H1 (cell line): ENCODE results near the gene KIF5C. TPM values are rescaled to one million over a fixed set of nuclear protein-coding genes. Genes with fewer than 3 reads are reported as not detected.

Experiments
- CTCF ChIA-PET: fragments of 300-600 bp; sonication (Branson Sonifier 250); formaldehyde crosslinking; loops from one replicate; lab custom pipeline; 2021; ENCODE audit not compliant: partially characterized antibody; lab: Charles Lee
- POLR2A ChIA-PET: fragments of 300-600 bp; sonication (Branson Sonifier 250); formaldehyde crosslinking; loops from one replicate; lab custom pipeline; 2021; ENCODE audit warnings: inconsistent platforms; ENCODE audit not compliant: partially characterized antibody; lab: Charles Lee
- DNase-seq, 2 experiments: peaks; one replicate each; pipeline versions ENCODE4 v3.0.0 to v3.0.0-alpha.2; 2010 to 2022; ENCODE audit warnings: low spot score in 2 of 2, low read depth in 1 of 2, mixed read lengths in 1 of 2
- FAIRE-seq: peaks from 2 replicates; lab custom pipeline; 2011; peaks lifted over from hg19 to GRCh38; lab: Jason Lieb, UNC
- H2AFZ ChIP-seq: 2 replicates; pipeline ENCODE4 v1.8.1; 2012; ENCODE audit warnings: low read length, inconsistent platforms
- H2AK5ac ChIP-seq: 2 replicates; pipeline ENCODE4 v1.6.1; 2013; ENCODE audit warnings: low read depth, low read length
- H2BK120ac ChIP-seq: replicated peaks from 2 replicates; pipeline ENCODE3; 2013; ENCODE audit warnings: low read depth, low read length, inconsistent platforms
- H2BK12ac ChIP-seq: 2 replicates; pipeline ENCODE4 v1.6.1; 2013; ENCODE audit warnings: low read depth, low read length
- H2BK15ac ChIP-seq: 2 replicates; pipeline ENCODE4 v1.6.1; 2013; ENCODE audit warnings: low read length
- H2BK20ac ChIP-seq: 2 replicates; pipeline ENCODE4 v1.6.1; 2013; ENCODE audit warnings: low read length
- H2BK5ac ChIP-seq: 2 replicates; pipeline ENCODE4 v1.6.1; 2013; ENCODE audit warnings: low read depth, low read length
- H3K14ac ChIP-seq: 2 replicates; pipeline ENCODE4 v1.6.1; 2013; ENCODE audit warnings: inconsistent platforms; ENCODE audit not compliant: insufficient read length
- H3K18ac ChIP-seq: 2 replicates; pipeline ENCODE4 v1.6.1; 2013; ENCODE audit warnings: low read length; ENCODE audit errors: extremely low read depth
- H3K23ac ChIP-seq: 2 replicates; pipeline ENCODE4 v1.6.1; 2013; ENCODE audit warnings: inconsistent platforms; ENCODE audit not compliant: insufficient read length
- H3K23me2 ChIP-seq: 2 replicates; pipeline ENCODE4 v1.6.1; 2013; ENCODE audit warnings: low read depth, low read length
- H3K27ac ChIP-seq: 2 replicates; pipeline ENCODE4 v1.6.1; 2011; ENCODE audit warnings: low read depth, low read length, inconsistent platforms
- H3K27me3 ChIP-seq, 4 experiments: replicated peaks in 1 of 4; 1 replicate in 1 of 4; 2 replicates in 3 of 4; pipeline versions ENCODE4 v1.6.1 to v1.8.1; 2011 to 2013; ENCODE audit warnings: low read length in 3 of 4, mild to moderate bottlenecking in 3 of 4, inconsistent platforms in 2 of 4, mixed read lengths in 2 of 4, moderate library complexity in 1 of 4; ENCODE audit not compliant: control insufficient read depth in 3 of 4, insufficient read depth in 3 of 4; ENCODE audit errors: extremely low read depth in 1 of 4
- H3K36me3 ChIP-seq, 4 experiments: 2 replicates each; pipeline versions ENCODE4 v1.6.1 to v1.8.1; 2011 to 2013; ENCODE audit warnings: mild to moderate bottlenecking in 4 of 4, low read length in 3 of 4, moderate library complexity in 2 of 4, control low read depth in 1 of 4, inconsistent platforms in 1 of 4; ENCODE audit not compliant: insufficient read depth in 4 of 4, control insufficient read depth in 2 of 4
- H3K4ac ChIP-seq: replicated peaks from 2 replicates; pipeline ENCODE3; 2013; ENCODE audit warnings: low read length, low read depth, mixed read lengths, inconsistent platforms; ENCODE audit not compliant: insufficient read length
- H3K4me1 ChIP-seq, 4 experiments: replicated peaks in 1 of 4; 1 replicate in 1 of 4; 2 replicates in 3 of 4; pipeline versions ENCODE4 v1.6.1 to v1.8.1; 2011 to 2013; ENCODE audit warnings: low read length in 3 of 4, inconsistent platforms in 2 of 4, mixed read lengths in 1 of 4; ENCODE audit not compliant: insufficient read depth in 4 of 4, control insufficient read depth in 3 of 4
- H3K4me2 ChIP-seq, 2 experiments: 2 replicates each; pipeline versions ENCODE4 v1.6.1 to v1.8.1; 2011 to 2013; ENCODE audit warnings: low read depth in 2 of 2, low read length in 2 of 2, control low read depth in 1 of 2, inconsistent platforms in 1 of 2, mild to moderate bottlenecking in 1 of 2; ENCODE audit not compliant: insufficient read depth in 1 of 2
- H3K4me3 ChIP-seq, 4 experiments: fragments of 200-600, 300-600 bp in 1 of 4; sonication (generic), shearing (Covaris generic), sonication (Bioruptor Twin) in 1 of 4; 2 replicates each; pipeline versions ENCODE4 v1.5.1 to v1.8.1; 2011 to 2016; ENCODE audit warnings: low read length in 4 of 4, low read depth in 3 of 4, control low read depth in 2 of 4, inconsistent platforms in 2 of 4, mild to moderate bottlenecking in 2 of 4, mixed read lengths in 1 of 4, moderate library complexity in 1 of 4; ENCODE audit not compliant: insufficient read depth in 2 of 4; ENCODE audit errors: extremely low read depth in 1 of 4
- H3K56ac ChIP-seq: replicated peaks from 2 replicates; pipeline ENCODE3; 2013; ENCODE audit warnings: low read depth, mild to moderate bottlenecking, mixed read lengths, low read length, inconsistent platforms; ENCODE audit not compliant: insufficient read length
- H3K79me1 ChIP-seq: 2 replicates; pipeline ENCODE4 v1.6.1; 2013; ENCODE audit warnings: low read depth, low read length, control low read depth
- H3K79me2 ChIP-seq, 2 experiments: 2 replicates each; pipeline versions ENCODE4 v1.6.1 to v1.8.1; 2012 to 2013; ENCODE audit warnings: low read length in 2 of 2, mild to moderate bottlenecking in 2 of 2, inconsistent platforms in 1 of 2; ENCODE audit not compliant: insufficient read depth in 2 of 2, control insufficient read depth in 1 of 2
- H3K9ac ChIP-seq, 4 experiments: replicated peaks in 1 of 4; 1 replicate in 1 of 4; 2 replicates in 3 of 4; pipeline versions ENCODE4 v1.6.1 to v1.8.1; 2011 to 2013; ENCODE audit warnings: low read depth in 3 of 4, low read length in 3 of 4, control low read depth in 2 of 4, mild to moderate bottlenecking in 2 of 4, moderate library complexity in 2 of 4, inconsistent platforms in 1 of 4; ENCODE audit errors: extremely low read depth in 1 of 4
- H3K9me3 ChIP-seq, 2 experiments: 2 replicates each; pipeline versions ENCODE4 v1.6.1 to v1.8.1; 2012 to 2013; ENCODE audit warnings: mild to moderate bottlenecking in 2 of 2, moderate library complexity in 2 of 2, control low read depth in 1 of 2, inconsistent platforms in 1 of 2, low read depth in 1 of 2, low read length in 1 of 2, mixed read lengths in 1 of 2; ENCODE audit not compliant: insufficient read depth in 2 of 2
- H4K20me1 ChIP-seq, 2 experiments: replicated peaks in 1 of 2; 2 replicates each; pipeline versions ENCODE3 to v1.8.1; 2011 to 2013; ENCODE audit warnings: inconsistent platforms in 2 of 2, low read length in 2 of 2, mild to moderate bottlenecking in 1 of 2; ENCODE audit not compliant: insufficient read depth in 2 of 2, control insufficient read depth in 1 of 2
- H4K5ac ChIP-seq: 2 replicates; pipeline ENCODE4 v1.6.1; 2013; ENCODE audit warnings: low read length, low read depth, mixed read lengths, inconsistent platforms; ENCODE audit not compliant: insufficient read length
- H4K8ac ChIP-seq: 2 replicates; pipeline ENCODE4 v1.8.0; 2013; ENCODE audit warnings: mild to moderate bottlenecking, moderate library complexity, low read length, inconsistent platforms; ENCODE audit not compliant: insufficient read depth; ENCODE audit errors: extremely low read depth
- H4K91ac ChIP-seq: replicated peaks from 2 replicates; pipeline ENCODE3; 2013; ENCODE audit warnings: low read length, mixed read lengths, inconsistent platforms; ENCODE audit not compliant: insufficient read length
- ATF3 ChIP-seq: IDR thresholded peaks from 2 replicates; pipeline ENCODE4 v1.6.1; 2011; ENCODE audit warnings: low read depth, mild to moderate bottlenecking, low read length; ENCODE audit not compliant: insufficient read depth
- BCL11A ChIP-seq, 2 experiments: IDR thresholded peaks; one replicate each; pipeline ENCODE4 v1.6.1; 2011; ENCODE audit warnings: low read depth in 2 of 2, low read length in 2 of 2, mild to moderate bottlenecking in 2 of 2
- CHD1 ChIP-seq: IDR thresholded peaks from 2 replicates; pipeline ENCODE4 v1.6.1; 2012; ENCODE audit warnings: low read depth, low read length, improper control_type of control experiment
- CTCF ChIP-seq, 3 experiments: IDR thresholded peaks; 1 replicate in 2 of 3; 2 replicates in 1 of 3; pipeline versions ENCODE4 v1.5.1 to v1.6.1; 2011; ENCODE audit warnings: low read length in 3 of 3, mild to moderate bottlenecking in 3 of 3, inconsistent platforms in 2 of 3, low read depth in 1 of 3, moderate library complexity in 1 of 3; ENCODE audit not compliant: insufficient read depth in 1 of 3; ENCODE audit errors: control extremely low read depth in 1 of 3
- RBBP5 ChIP-seq: IDR thresholded peaks from 2 replicates; pipeline ENCODE4 v1.7.1; 2012; ENCODE audit warnings: low read depth, mild to moderate bottlenecking, inconsistent platforms, low read length, moderate library complexity, borderline replicate concordance
- RFX5 ChIP-seq: IDR thresholded peaks from 2 replicates; pipeline ENCODE4 v1.6.1; 2011; ENCODE audit warnings: low read depth, low read length, improper control_type of control experiment, borderline replicate concordance
- RXRA ChIP-seq: IDR thresholded peaks from 2 replicates; pipeline ENCODE4 v1.6.1; 2011; ENCODE audit warnings: low read depth, mild to moderate bottlenecking, low read length, moderate library complexity; ENCODE audit not compliant: insufficient read depth
- TAF7 ChIP-seq: optimal IDR thresholded peaks from 2 replicates; pipeline ENCODE3; 2011; ENCODE audit warnings: low read depth, mild to moderate bottlenecking, inconsistent platforms, low read length, moderate library complexity, borderline replicate concordance
- TEAD4 ChIP-seq: IDR thresholded peaks from 2 replicates; pipeline ENCODE4 v1.6.1; 2012; ENCODE audit warnings: low read depth, low read length, inconsistent platforms, mixed read lengths
- ZNF274 ChIP-seq: IDR thresholded peaks from 2 replicates; pipeline ENCODE4 v1.7.0; 2012; ENCODE audit warnings: low read length, borderline replicate concordance; ENCODE audit errors: extremely low read depth
- WGBS, 2 experiments: shearing (Covaris generic) in 1 of 2; methylation state at CpG; one replicate each; pipeline versions ENCODE4 v1.1.6 to v1.1.7; 2013 to 2015; ENCODE audit warnings: low lambda C conversion rate in 2 of 2, mixed read lengths in 2 of 2, inconsistent platforms in 1 of 2, low coverage in 1 of 2, missing lambda C conversion rate in 1 of 2; ENCODE audit not compliant: insufficient replicate concordance in 2 of 2, insufficient coverage in 1 of 2, insufficient read length in 1 of 2; ENCODE audit errors: extremely low coverage in 1 of 2, missing lambda C conversion rate in 1 of 2; 5-methylcytosine and 5-hydroxymethylcytosine counted together
- polyA plus RNA-seq, 7 experiments: library from polyadenylated mRNA; depleted of rRNA in 3 of 7; stranded (reverse) in 5 of 7; unstranded in 2 of 7; fragments of >200 nt in 5 of 7; fragments of 200-250 nt in 2 of 7; gene quantifications; 1 replicate in 5 of 7; 2 replicates in 1 of 7; 4 replicates in 1 of 7; pipeline versions ENCODE4 v1.2.1 to v1.2.3, GENCODE V29; 2011 to 2013; ENCODE audit warnings: missing spikeins in 2 of 7, mixed read lengths in 2 of 7
- total RNA-seq: library from RNA; stranded (reverse); fragmentation: NEBNext Ultra II Directional; extraction: Animal tissue kit (Norgen Biotek cat#: 25700); gene quantifications from 2 replicates; pipeline ENCODE4 v1.2.1, GENCODE V29; 2021

KIF5C gene
- total and polyA plus RNA-seq, 2 of the 8 experiments (the other 6 are each of a cell fraction or from before 2014, with no cell fraction given): 16.3 to 66.4 TPM

GRCh38 chr2:149050188-149050587 lies 175.2 kb downstream of the KIF5C start:
- Histone ChIP-seq H3K79me2 (no peaks in the 10 kb centered on the region), H2BK12ac (no peak overlapping the region), H3K27me3 (no peaks in the 10 kb centered on the region), H4K8ac (no peak overlapping the region), H3K9ac (no peak overlapping the region), H3K36me3 (no peaks in the 10 kb centered on the region), H3K79me1 (no peaks in the 10 kb centered on the region), H2BK20ac (no peak overlapping the region), H3K4ac (no peak overlapping the region), H2AK5ac (no peak overlapping the region), H3K56ac (no peak overlapping the region), H3K4me3 (no peak overlapping the region), H4K5ac (no peak overlapping the region), H2BK120ac (no peak overlapping the region), H3K4me1 (no peaks in the 10 kb centered on the region), H3K23ac (no peak overlapping the region), H3K27ac (no peak overlapping the region), H4K91ac (no peak overlapping the region), H2AFZ (no peak overlapping the region), H3K18ac (no peak overlapping the region), H3K14ac (no peak overlapping the region), H2BK5ac (no peak overlapping the region), H4K20me1 (no peaks in the 10 kb centered on the region), H3K4me2 (no peak overlapping the region), H3K9me3 (no peaks in the 10 kb centered on the region), H2BK15ac (no peak overlapping the region), H3K23me2 (no peaks in the 10 kb centered on the region)
- CTCF ChIA-PET: interaction anchor here (0.7 to 5.2 kb wide), 6 partner anchors 8 to 512 kb away, joined by 3 to 30 read pairs (median 5); partner anchors contain the start of gene LYPD6B
- POLR2A ChIA-PET: no interaction called here
- DNase-seq (no peak), FAIRE-seq (no peak)
- TF ChIP-seq CHD1: no peak
- no peak for TF ChIP-seq TEAD4
- no peak for TF ChIP-seq RXRA
- TF ChIP-seq CTCF (IDR thresholded peaks at IDR 0.05; ENCODE audit: control extremely low read depth in 1 of 3, insufficient read depth in 1 of 3, low read depth in 1 of 3, low read length in 3 of 3): no peak
- TF ChIP-seq ATF3: no peak
- TF ChIP-seq ZNF274: no peak
- TF ChIP-seq RBBP5: no peak
- no peak for TF ChIP-seq RFX5
- TF ChIP-seq BCL11A (IDR thresholded peaks at IDR 0.05; ENCODE audit: low read depth in 2 of 2, low read length in 2 of 2): no peak
- no peak for TF ChIP-seq TAF7
- 75% methylated on average over 6 of the region's 6 CpGs; no CpG with 5 or more reads in 1 of the 2 experiments for WGBS, 2 experiments
